ENCODE data around the gene IRF3.

IRF3 gene

GRCh38 chr19:49684251-49684982 is 18.8 kb upstream of the IRF3 start:
- TF ChIP-seq TAF1 (IDR thresholded peaks at IDR 0.05; ENCODE audit: borderline replicate concordance, insufficient read depth, low read length) = no peak
- TF ChIP-seq REST (IDR thresholded peaks at IDR 0.05; ENCODE audit: insufficient read depth in 1 of 2, low read depth in 2 of 2, low read length in 2 of 2) = no peak
- TF ChIP-seq FOXP2 (optimal IDR thresholded peaks at IDR 0.05; ENCODE audit: borderline replicate concordance, extremely low read depth, extremely low read length, insufficient read depth) = no peak
- TF ChIP-seq SIN3A (IDR thresholded peaks at IDR 0.05; ENCODE audit: borderline replicate concordance, insufficient read depth, low read length) = no peak
- TF ChIP-seq POLR2AphosphoS5 (IDR thresholded peaks at IDR 0.05; ENCODE audit: low read depth, low read length) = no peak

GRCh38 chr19:49683814-49684250 is 18.2 kb upstream of the IRF3 start:
- TF ChIP-seq SIN3A (IDR thresholded peaks at IDR 0.05; ENCODE audit: borderline replicate concordance, insufficient read depth, low read length) (no peak), FOXP2 (optimal IDR thresholded peaks at IDR 0.05; ENCODE audit: borderline replicate concordance, extremely low read depth, extremely low read length, insufficient read depth) (no peak), POLR2AphosphoS5 (IDR thresholded peaks at IDR 0.05; ENCODE audit: low read depth, low read length) (no peak), TAF1 (IDR thresholded peaks at IDR 0.05; ENCODE audit: borderline replicate concordance, insufficient read depth, low read length) (no peak), REST (IDR thresholded peaks at IDR 0.05; ENCODE audit: insufficient read depth in 1 of 2, low read depth in 2 of 2, low read length in 2 of 2) (no peak)

- TF ChIP-seq FOXP2 (optimal IDR thresholded peaks at IDR 0.05; ENCODE audit: borderline replicate concordance, extremely low read depth, extremely low read length, insufficient read depth) (no peak), TAF1 (IDR thresholded peaks at IDR 0.05; ENCODE audit: borderline replicate concordance, insufficient read depth, low read length) (no peak), REST (IDR thresholded peaks at IDR 0.05; ENCODE audit: insufficient read depth in 1 of 2, low read depth in 2 of 2, low read length in 2 of 2) (no peak)
Observed at GRCh38 chr19:49682274-49682673, 16.6 kb upstream of the IRF3 start.

- no peak for TF ChIP-seq FOXP2 (optimal IDR thresholded peaks at IDR 0.05; ENCODE audit: borderline replicate concordance, extremely low read depth, extremely low read length, insufficient read depth)
- TF ChIP-seq REST (IDR thresholded peaks at IDR 0.05; ENCODE audit: insufficient read depth in 1 of 2, low read depth in 2 of 2, low read length in 2 of 2) = no peak
- TF ChIP-seq SIN3A (IDR thresholded peaks at IDR 0.05; ENCODE audit: borderline replicate concordance, insufficient read depth, low read length) = no peak
- TF ChIP-seq POLR2AphosphoS5 (IDR thresholded peaks at IDR 0.05; ENCODE audit: low read depth, low read length) = no peak
- no peak for TF ChIP-seq TAF1 (IDR thresholded peaks at IDR 0.05; ENCODE audit: borderline replicate concordance, insufficient read depth, low read length)
Observed at GRCh38 chr19:49681830-49682229, 16.2 kb upstream of the IRF3 start.
